GM12878 (cell line): ENCODE data around the gene AFTPH. TPM values are rescaled to one million over a fixed set of nuclear protein-coding genes. Genes with fewer than 3 reads are reported as not detected.

Experiments used
- ATAC-seq: fragments of 200-7000 bp; cut with Tn5 transposase; 3 replicates; pipeline ENCODE4 v1.9.1; 2020; ENCODE audit warnings: mild to moderate bottlenecking, moderate library complexity
- BruUV-seq: library from RNA; stranded (reverse); fragments of 400-500 nt; replicated peaks from 2 replicates; lab custom pipeline; 2021; lab: Mats Ljungman, UMichigan
- CTCF ChIA-PET: fragments of 300-600 bp; sonication (Branson Sonifier 250); formaldehyde crosslinking; extraction: SDS; loops from one replicate; lab custom pipeline; 2021; ENCODE audit warnings: inconsistent platforms; lab: Yijun Ruan, JAX
- POLR2A ChIA-PET: fragments of 350-600 bp; formaldehyde crosslinking; extraction: SDS; loops from one replicate; lab custom pipeline; 2021; ENCODE audit warnings: inconsistent platforms; lab: Charles Lee
- RAD21 ChIA-PET: fragments of 300-600 bp; sonication (Branson Sonifier 250); formaldehyde crosslinking; loops from one replicate; lab custom pipeline; 2023; ENCODE audit warnings: antibody characterized with exemption; ENCODE audit not compliant: unreplicated experiment; lab: Charles Lee
- SMC1A ChIA-PET: fragments of 300-600 bp; sonication (Branson Sonifier 250); formaldehyde crosslinking; loops from one replicate; lab custom pipeline; 2023; ENCODE audit not compliant: unreplicated experiment, uncharacterized antibody; lab: Charles Lee
- DNase-seq: peaks from one replicate; pipeline ENCODE4 v3.0.0-alpha.2; 2011; ENCODE audit warnings: low read depth, low spot score
- FAIRE-seq: peaks from 3 replicates; lab custom pipeline; 2011; peaks lifted over from hg19 to GRCh38; lab: Jason Lieb, UNC
- H2AFZ ChIP-seq: 2 replicates; pipeline ENCODE4 v1.6.0; 2011; ENCODE audit warnings: low read depth, low read length, control low read depth; ENCODE audit not compliant: control insufficient read depth
- H3K27ac ChIP-seq: 2 replicates; pipeline ENCODE4 v1.5.1; 2011; ENCODE audit warnings: control low read depth; ENCODE audit not compliant: control insufficient read depth, insufficient read depth
- H3K27me3 ChIP-seq, 2 experiments: replicated peaks in 1 of 2; 2 replicates each; pipeline versions ENCODE4 v1.6.0 to v1.6.1; 2011; ENCODE audit warnings: low read length in 1 of 2; ENCODE audit not compliant: control insufficient read depth in 2 of 2, insufficient read depth in 2 of 2
- H3K36me3 ChIP-seq, 2 experiments: 2 replicates each; pipeline ENCODE4 v1.5.1; 2011; ENCODE audit warnings: low read length in 1 of 2; ENCODE audit not compliant: control insufficient read depth in 2 of 2, insufficient read depth in 2 of 2
- H3K4me1 ChIP-seq: 2 replicates; pipeline ENCODE4 v1.6.1; 2011; ENCODE audit warnings: mild to moderate bottlenecking, low read length, moderate library complexity, mixed read lengths; ENCODE audit not compliant: control insufficient read depth, insufficient read depth
- H3K4me2 ChIP-seq: 2 replicates; pipeline ENCODE4 v1.6.0; 2011; ENCODE audit warnings: control low read depth; ENCODE audit not compliant: control insufficient read depth, insufficient read depth
- H3K4me3 ChIP-seq: fragments of 200-600 bp; sonication (generic); 2 replicates; pipeline ENCODE4 v1.5.1; 2016
- H3K79me2 ChIP-seq: 2 replicates; pipeline ENCODE4 v1.6.0; 2011; ENCODE audit warnings: low read length; ENCODE audit not compliant: control insufficient read depth, insufficient read depth
- H3K9ac ChIP-seq: 2 replicates; pipeline ENCODE4 v1.8.0; 2011; ENCODE audit warnings: low read length, control low read depth, mixed read lengths; ENCODE audit not compliant: control insufficient read depth, insufficient read depth
- H3K9me3 ChIP-seq: replicated peaks from 3 replicates; pipeline ENCODE4 v1.5.1; 2011; ENCODE audit warnings: mild to moderate bottlenecking, low read length; ENCODE audit not compliant: control insufficient read depth, insufficient read depth
- H4K20me1 ChIP-seq: 2 replicates; pipeline ENCODE4 v1.6.0; 2011; ENCODE audit not compliant: control insufficient read depth, insufficient read depth
- CEBPB ChIP-seq, 2 experiments: fragments of 150-350 bp in 1 of 2; IDR thresholded peaks; 2 replicates each; pipeline ENCODE4 v1.6.1; 2012 to 2014; ENCODE audit warnings: low read depth in 2 of 2, low read length in 2 of 2, borderline replicate concordance in 1 of 2, inconsistent platforms in 1 of 2
- CREB1 ChIP-seq: IDR thresholded peaks from 2 replicates; pipeline ENCODE4 v1.6.1; 2012; ENCODE audit warnings: low read depth, mild to moderate bottlenecking, inconsistent platforms
- DPF2 ChIP-seq: fragments of 450-650 bp; IDR thresholded peaks from 2 replicates; pipeline ENCODE4 v1.6.1; 2017; ENCODE audit warnings: mild to moderate bottlenecking
- EZH2 ChIP-seq: IDR thresholded peaks from 2 replicates; pipeline ENCODE4 v1.6.1; 2012; ENCODE audit warnings: low read depth, mild to moderate bottlenecking, control low read depth, inconsistent platforms, low read length, borderline replicate concordance; ENCODE audit not compliant: control insufficient read depth
- JUNB ChIP-seq: IDR thresholded peaks from 2 replicates; pipeline ENCODE4 v1.6.1; 2016; ENCODE audit warnings: antibody characterized with exemption, mild to moderate bottlenecking
- JUND ChIP-seq: IDR thresholded peaks from 2 replicates; pipeline ENCODE4 v1.6.1; 2012; ENCODE audit warnings: low read depth, mild to moderate bottlenecking, low read length, improper control_type of control experiment, moderate library complexity
- MEF2B ChIP-seq: fragments of 450-650 bp; IDR thresholded peaks from 2 replicates; pipeline ENCODE4 v1.6.1; 2018; ENCODE audit warnings: mild to moderate bottlenecking, moderate library complexity; ENCODE audit not compliant: partially characterized antibody, poor library complexity, severe bottlenecking
- NFXL1 ChIP-seq: fragments of 450-650 bp; IDR thresholded peaks from 2 replicates; pipeline ENCODE4 v1.6.1; 2017; ENCODE audit warnings: antibody characterized with exemption, mild to moderate bottlenecking, borderline replicate concordance
- POLR2AphosphoS2 ChIP-seq: IDR thresholded peaks from 2 replicates; pipeline ENCODE4 v1.6.1; 2011; ENCODE audit warnings: low read depth, mild to moderate bottlenecking, low read length, improper control_type of control experiment, moderate library complexity
- RELA ChIP-seq: fragments of 450-650 bp; IDR thresholded peaks from 2 replicates; pipeline ENCODE4 v1.8.0; 2014; ENCODE audit warnings: borderline replicate concordance; ENCODE audit not compliant: partially characterized antibody
- RFX5 ChIP-seq: IDR thresholded peaks from 2 replicates; pipeline ENCODE4 v1.6.1; 2011; ENCODE audit warnings: low read depth, low read length, improper control_type of control experiment
- WRNIP1 ChIP-seq: IDR thresholded peaks from 2 replicates; pipeline ENCODE4 v1.6.1; 2011; ENCODE audit warnings: low read depth, low read length, improper control_type of control experiment, borderline replicate concordance
- ZNF207 ChIP-seq: fragments of 450-650 bp; IDR thresholded peaks from 2 replicates; pipeline ENCODE4 v1.6.1; 2014; ENCODE audit warnings: antibody characterized with exemption, mild to moderate bottlenecking, borderline replicate concordance
- ZZZ3 ChIP-seq: IDR thresholded peaks from 2 replicates; pipeline ENCODE4 v1.6.1; 2011; ENCODE audit warnings: low read depth; ENCODE audit not compliant: control insufficient read depth, insufficient read length
- WGBS: methylation state at CpG from one replicate; pipeline ENCODE4 v1.1.6; 2016; ENCODE audit warnings: low lambda C conversion rate; ENCODE audit not compliant: insufficient replicate concordance, insufficient coverage; ENCODE audit errors: missing lambda C conversion rate; 5-methylcytosine and 5-hydroxymethylcytosine counted together
- in situ Hi-C: fragments of 300-500 bp; cut with MboI; formaldehyde crosslinking; loops from 9 replicates; pipeline ENCODE4 v1.14.3; 2018; ENCODE audit warnings: mixed read lengths
- intact Hi-C: fragments of 100-400 bp; cut with micrococcal nuclease; formaldehyde crosslinking; loops from one replicate; pipeline ENCODE4 v1.14.2; 2022; ENCODE audit not compliant: unreplicated experiment
- polyA plus RNA-seq, 11 experiments: library from polyadenylated mRNA; depleted of rRNA in 4 of 11; unstranded in 6 of 11; stranded (reverse) in 5 of 11; fragments of >200 nt; fragmentation: Nextera tagmentation in 4 of 11; fragmentation: Illumina TruSeq in 1 of 11; extraction: Ambion mirVana in 4 of 11; extraction: Trizol in 1 of 11; gene quantifications; 1 replicate in 1 of 11; 2 replicates in 10 of 11; pipeline versions ENCODE4 v1.2.1 to v1.2.3, GENCODE V29; 2011 to 2016; ENCODE audit warnings: inconsistent platforms in 2 of 11, missing spikeins in 2 of 11, low read depth in 1 of 11
- total RNA-seq, 4 experiments: library from RNA; depleted of rRNA in 3 of 4; stranded (reverse); fragments of >200 nt in 3 of 4; fragmentation: Illumina TruSeq in 1 of 4; extraction: Trizol in 1 of 4; gene quantifications; 2 replicates each; pipeline versions ENCODE4 v1.2.1 to v1.2.3, GENCODE V29; 2013 to 2021
- TF ChIP-seq, protein P1 (sequence below): IDR thresholded peaks from 2 replicates; pipeline ENCODE4 v1.6.1; 2011; ENCODE audit warnings: low read depth, mild to moderate bottlenecking, low read length, moderate library complexity, borderline replicate concordance; ENCODE audit errors: extremely low read depth
- TF ChIP-seq, protein P2 (sequence below): fragments of 450-650 bp; formaldehyde crosslinking; IDR thresholded peaks from 2 replicates; pipeline ENCODE4 v1.4.0; 2020; ENCODE audit warnings: mild to moderate bottlenecking, moderate library complexity
- TF ChIP-seq, protein P3 (sequence below): fragments of 450-650 bp; IDR thresholded peaks from 2 replicates; pipeline ENCODE4 v1.6.1; 2017; ENCODE audit warnings: low read depth, mild to moderate bottlenecking, moderate library complexity

AFTPH gene
- total and polyA plus RNA-seq, 10 of the 15 experiments (the other 5 are each of a cell fraction or from before 2014, with no cell fraction given), result 25.6 to 77.3 (median 39.5) TPM

DNA sequence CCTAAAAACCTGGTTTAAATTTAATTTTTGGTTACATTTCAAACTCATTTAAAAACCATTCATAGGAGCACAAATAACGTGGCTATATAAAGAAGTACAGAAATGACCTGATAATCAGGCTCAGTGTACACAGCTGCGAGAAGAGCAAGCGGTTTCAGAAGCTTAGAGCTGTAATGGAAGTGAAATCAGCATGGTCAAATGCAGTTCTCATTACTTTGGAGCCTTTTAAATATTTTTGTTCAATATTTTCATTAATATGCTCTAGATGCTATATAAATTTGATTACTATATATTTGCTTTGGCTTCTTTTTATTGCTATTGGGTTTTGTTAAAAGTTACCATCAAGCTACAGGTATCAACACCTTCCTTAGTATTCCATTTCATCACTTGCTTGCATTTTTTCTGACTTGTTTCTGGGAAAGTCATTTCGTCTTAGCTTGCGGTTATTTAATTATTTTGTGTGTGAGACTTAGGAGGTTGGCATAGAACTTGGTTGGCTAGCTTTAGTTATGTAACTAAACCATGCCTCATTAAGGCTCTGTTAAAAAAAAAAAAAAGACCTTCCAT lies 58.7 kb downstream of the AFTPH start:
- ChIA-PET CTCF (interaction anchor here (0.6 to 7.8 kb wide), 28 partner anchors 9 to 884 kb away, joined by 3 to 80 read pairs (median 4); partner anchors contain the start of gene AFTPH), RAD21 (interaction anchor here (0.7 to 4.4 kb wide), 38 partner anchors 9 to 473 kb away, joined by 3 to 34 read pairs (median 4); partner anchors contain the start of genes AFTPH, CEP68 and SERTAD2), SMC1A (interaction anchor here (0.6 to 4.7 kb wide), 42 partner anchors 9 to 533 kb away, joined by 3 to 47 read pairs (median 4); partner anchors contain the start of genes AFTPH and SERTAD2), POLR2A (interaction anchor here (0.7 to 2.6 kb wide), 18 partner anchors 12 to 472 kb away, joined by 3 to 21 read pairs (median 4); partner anchors contain the start of gene AFTPH)
- no TSS peak for BruUV-seq
- DNase-seq (peak; percentile 62), ATAC-seq (peak; percentile 97), FAIRE-seq (peak; percentile 99)
- Histone ChIP-seq H4K20me1 (no peaks in the 10 kb centered on the region), H3K9ac (no peak overlapping the region), H3K4me2 (peak overlapping the region; percentile 83), H3K4me1 (peaks cover 41% of the 10 kb centered on the region), H3K36me3 (peaks cover 0 to 16% of the 10 kb centered on the region in 2 experiments; a peak in 3 of 4 replicates), H3K4me3 (peak overlapping the region; percentile 18; the same call in 1 of the 2 replicates), H3K27ac (peak overlapping the region; percentile 72), H3K9me3 (no peaks in the 10 kb centered on the region), H2AFZ (no peak overlapping the region), H3K27me3 (no peaks in the 10 kb centered on the region), H3K79me2 (peaks cover 2% of the 10 kb centered on the region)
- in situ Hi-C loops, result no loop called here
- intact Hi-C loops, result loop anchor here (1.0 to 2.0 kb wide), 2 partner anchors 24 to 58 kb away; no protein-coding TSS in a partner anchor
- WGBS, result under 1% methylated on average over 5 of the region's 5 CpGs
- TF ChIP-seq, protein P1, sequence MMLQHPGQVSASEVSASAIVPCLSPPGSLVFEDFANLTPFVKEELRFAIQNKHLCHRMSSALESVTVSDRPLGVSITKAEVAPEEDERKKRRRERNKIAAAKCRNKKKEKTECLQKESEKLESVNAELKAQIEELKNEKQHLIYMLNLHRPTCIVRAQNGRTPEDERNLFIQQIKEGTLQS, result no peak
- TF ChIP-seq CREB1 (no peak), NFXL1 (no peak), JUNB (peak; percentile 84), RFX5 (no peak), ZZZ3 (no peak), JUND (no peak), WRNIP1 (no peak), CEBPB (IDR thresholded peaks at IDR 0.05; ENCODE audit: borderline replicate concordance in 1 of 2, low read depth in 2 of 2, low read length in 2 of 2) (no peak), EZH2 (no peak), POLR2AphosphoS2 (no peak), ZNF207 (no peak), RELA (no peak), DPF2 (peak; percentile 80), MEF2B (peak; percentile 77)
- TF ChIP-seq, protein P2, sequence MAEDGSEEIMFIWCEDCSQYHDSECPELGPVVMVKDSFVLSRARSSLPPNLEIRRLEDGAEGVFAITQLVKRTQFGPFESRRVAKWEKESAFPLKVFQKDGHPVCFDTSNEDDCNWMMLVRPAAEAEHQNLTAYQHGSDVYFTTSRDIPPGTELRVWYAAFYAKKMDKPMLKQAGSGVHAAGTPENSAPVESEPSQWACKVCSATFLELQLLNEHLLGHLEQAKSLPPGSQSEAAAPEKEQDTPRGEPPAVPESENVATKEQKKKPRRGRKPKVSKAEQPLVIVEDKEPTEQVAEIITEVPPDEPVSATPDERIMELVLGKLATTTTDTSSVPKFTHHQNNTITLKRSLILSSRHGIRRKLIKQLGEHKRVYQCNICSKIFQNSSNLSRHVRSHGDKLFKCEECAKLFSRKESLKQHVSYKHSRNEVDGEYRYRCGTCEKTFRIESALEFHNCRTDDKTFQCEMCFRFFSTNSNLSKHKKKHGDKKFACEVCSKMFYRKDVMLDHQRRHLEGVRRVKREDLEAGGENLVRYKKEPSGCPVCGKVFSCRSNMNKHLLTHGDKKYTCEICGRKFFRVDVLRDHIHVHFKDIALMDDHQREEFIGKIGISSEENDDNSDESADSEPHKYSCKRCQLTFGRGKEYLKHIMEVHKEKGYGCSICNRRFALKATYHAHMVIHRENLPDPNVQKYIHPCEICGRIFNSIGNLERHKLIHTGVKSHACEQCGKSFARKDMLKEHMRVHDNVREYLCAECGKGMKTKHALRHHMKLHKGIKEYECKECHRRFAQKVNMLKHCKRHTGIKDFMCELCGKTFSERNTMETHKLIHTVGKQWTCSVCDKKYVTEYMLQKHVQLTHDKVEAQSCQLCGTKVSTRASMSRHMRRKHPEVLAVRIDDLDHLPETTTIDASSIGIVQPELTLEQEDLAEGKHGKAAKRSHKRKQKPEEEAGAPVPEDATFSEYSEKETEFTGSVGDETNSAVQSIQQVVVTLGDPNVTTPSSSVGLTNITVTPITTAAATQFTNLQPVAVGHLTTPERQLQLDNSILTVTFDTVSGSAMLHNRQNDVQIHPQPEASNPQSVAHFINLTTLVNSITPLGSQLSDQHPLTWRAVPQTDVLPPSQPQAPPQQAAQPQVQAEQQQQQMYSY (CRISPR knock-in tag), result no peak
- TF ChIP-seq, protein P3, sequence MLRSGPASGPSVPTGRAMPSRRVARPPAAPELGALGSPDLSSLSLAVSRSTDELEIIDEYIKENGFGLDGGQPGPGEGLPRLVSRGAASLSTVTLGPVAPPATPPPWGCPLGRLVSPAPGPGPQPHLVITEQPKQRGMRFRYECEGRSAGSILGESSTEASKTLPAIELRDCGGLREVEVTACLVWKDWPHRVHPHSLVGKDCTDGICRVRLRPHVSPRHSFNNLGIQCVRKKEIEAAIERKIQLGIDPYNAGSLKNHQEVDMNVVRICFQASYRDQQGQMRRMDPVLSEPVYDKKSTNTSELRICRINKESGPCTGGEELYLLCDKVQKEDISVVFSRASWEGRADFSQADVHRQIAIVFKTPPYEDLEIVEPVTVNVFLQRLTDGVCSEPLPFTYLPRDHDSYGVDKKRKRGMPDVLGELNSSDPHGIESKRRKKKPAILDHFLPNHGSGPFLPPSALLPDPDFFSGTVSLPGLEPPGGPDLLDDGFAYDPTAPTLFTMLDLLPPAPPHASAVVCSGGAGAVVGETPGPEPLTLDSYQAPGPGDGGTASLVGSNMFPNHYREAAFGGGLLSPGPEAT, result peak; percentile 33; the same call in 1 of the 2 replicates
